SK-N-SH treated with all-trans-retinoic acid at 6 μM for 48 hours (cell line): ENCODE measurements around the gene PFAS.

Source experiments
- ARNTL ChIP-seq: fragments of 450-650 bp; formaldehyde crosslinking; IDR thresholded peaks from 2 replicates; pipeline ENCODE4 v1.5.0; 2020; ENCODE audit warnings: low read depth, mild to moderate bottlenecking, moderate library complexity, borderline replicate concordance
- ISL1 ChIP-seq: fragments of 250-450 bp; sonication (Bioruptor Pico); IDR thresholded peaks from 2 replicates; pipeline ENCODE4 v2.1.2; 2022; ENCODE audit warnings: mild to moderate bottlenecking, moderate library complexity
- OSR1 ChIP-seq: fragments of 250-450 bp; sonication (Bioruptor Pico); IDR thresholded peaks from 2 replicates; pipeline ENCODE4 v1.8.0; 2022; ENCODE audit warnings: moderate library complexity, mild to moderate bottlenecking, inconsistent platforms
- RARB ChIP-seq: fragments of 250-450 bp; sonication (Bioruptor Pico); IDR thresholded peaks from 2 replicates; pipeline ENCODE4 v1.8.0; 2021; ENCODE audit warnings: mild to moderate bottlenecking, moderate library complexity
- SNAI2 ChIP-seq: fragments of 250-450 bp; sonication (Bioruptor Pico); IDR thresholded peaks from 2 replicates; pipeline ENCODE4 v1.5.0; 2020; ENCODE audit warnings: mild to moderate bottlenecking, moderate library complexity
- ZFP3 ChIP-seq: fragments of 250-450 bp; sonication (Bioruptor Pico); IDR thresholded peaks from 2 replicates; pipeline ENCODE4 v1.5.0; 2020; ENCODE audit warnings: mild to moderate bottlenecking, moderate library complexity
- ZNF8 ChIP-seq: fragments of 450-650 bp; formaldehyde crosslinking; IDR thresholded peaks from 2 replicates; pipeline ENCODE4 v1.5.0; 2020; ENCODE audit warnings: mild to moderate bottlenecking, moderate library complexity

GRCh38 chr17:8244768-8245167, 4.3 kb upstream of the PFAS start:
- TF ChIP-seq ISL1 (no peak), OSR1 (CRISPR knock-in tag) (no peak), SNAI2 (CRISPR knock-in tag) (no peak), ARNTL (no peak), RARB (no peak), ZFP3 (CRISPR knock-in tag) (no peak), ZNF8 (CRISPR knock-in tag) (no peak; the same call in 1 of the 2 replicates)
